ENCODE data around the gene COMMD3. TPM values are rescaled to one million over a fixed set of nuclear protein-coding genes. Genes with fewer than 3 reads are reported as not detected.

The COMMD3 gene
- total and polyA plus RNA-seq, 9 of the 15 experiments (the other 6 are each of a cell fraction or from before 2014, with no cell fraction given), result 50.7 to 217 (median 80.1) TPM

GRCh38 chr10:22364407-22365140, 48.4 kb downstream of the COMMD3 start:
- Histone ChIP-seq H3K4me3 (no peak overlapping the region), H4K20me1 (replicated peaks; ENCODE audit: control insufficient read depth, insufficient read depth, low read length) (no peaks in the 10 kb centered on the region), H3K9ac (ENCODE audit: insufficient read depth in 1 of 2, low read depth in 2 of 2, low read length in 2 of 2) (no peak overlapping the region), H3K9me1 (ENCODE audit: control insufficient read depth, insufficient read depth, low read length) (no peaks in the 10 kb centered on the region), H3K36me3 (ENCODE audit: control insufficient read depth, insufficient read depth, low read length) (no peaks in the 10 kb centered on the region), H3K79me2 (ENCODE audit: control insufficient read depth, insufficient read depth, low read length) (no peaks in the 10 kb centered on the region), H3K27me3 (ENCODE audit: control insufficient read depth in 2 of 2, insufficient read depth in 2 of 2, low read length in 2 of 2) (no peaks in the 10 kb centered on the region), H3K4me2 (ENCODE audit: insufficient read depth, low read length) (no peak overlapping the region), H3K4me1 (replicated peaks in 1 of 2; ENCODE audit: control insufficient read depth in 2 of 2, insufficient read depth in 2 of 2, low read length in 2 of 2) (peaks cover 0 to 11% of the 10 kb centered on the region in 2 experiments; a peak in 2 of 5 replicates), H3K9me3 (replicated peaks; ENCODE audit: control insufficient read depth, insufficient read depth, low read depth, low read length) (no peaks in the 10 kb centered on the region), H2AFZ (ENCODE audit: low read depth, low read length) (no peak overlapping the region), H3K27ac (ENCODE audit: extremely low read depth, low read depth, low read length) (no peak overlapping the region)
- intact Hi-C loops (cut with micrococcal nuclease), result no loop called here
- in situ Hi-C loops (cut with MboI), result no loop called here
- DNase-seq (ENCODE audit: extremely low read depth in 1 of 4, low spot score in 3 of 4) (no peak), ATAC-seq (no peak), FAIRE-seq (no peak)
- TF ChIP-seq AFF1 (IDR thresholded peaks at IDR 0.05; ENCODE audit: low read depth in 1 of 2, partially characterized antibody in 2 of 2), result no peak
- no peak for TF ChIP-seq ZBTB2 (IDR thresholded peaks at IDR 0.05)
- TF ChIP-seq ZNF316 (IDR thresholded peaks at IDR 0.05), result peak; percentile 64
- TF ChIP-seq ZKSCAN1 (IDR thresholded peaks at IDR 0.05; ENCODE audit: low read depth, low read length), result no peak
- TF ChIP-seq MAX (CRISPR knock-in tag; IDR thresholded peaks at IDR 0.05), result no peak
- TF ChIP-seq C11orf30 (IDR thresholded peaks at IDR 0.05; ENCODE audit: low read depth), result peak; percentile 61
- no peak for TF ChIP-seq WHSC1 (IDR thresholded peaks at IDR 0.05; ENCODE audit: low read length)
- TF ChIP-seq SMARCA4 (IDR thresholded peaks at IDR 0.05), result no peak
- peak; percentile 37 for TF ChIP-seq MAFG (tag; conservative IDR thresholded peaks at IDR 0.05)
- TF ChIP-seq IRF1 (CRISPR knock-in tag; IDR thresholded peaks at IDR 0.05; ENCODE audit: borderline replicate concordance), result no peak
- TF ChIP-seq BCL6 (CRISPR knock-in tag; IDR thresholded peaks at IDR 0.05), result no peak
- TF ChIP-seq ZBTB8A (IDR thresholded peaks at IDR 0.05; ENCODE audit: partially characterized antibody), result no peak
- no peak for TF ChIP-seq ATF2 (CRISPR knock-in tag; IDR thresholded peaks at IDR 0.05)
- no peak for TF ChIP-seq ZNF699 (CRISPR knock-in tag; IDR thresholded peaks at IDR 0.05; ENCODE audit: insufficient replicate concordance)
- WGBS (ENCODE audit: insufficient coverage, low coverage, missing lambda C conversion rate), result 78% methylated on average over 5 of the region's 5 CpGs
- CTCF ChIA-PET (ENCODE audit: low intra/inter-chr PET ratio), result no interaction called here
- BruUV-seq (replicated peaks), result no TSS peak
- POLR2A ChIA-PET, result interaction anchor here (0.7 to 0.8 kb wide), 2 partner anchors 11 to 134 kb away, joined by 3 read pairs; no protein-coding TSS in a partner anchor

Data from K562 (cell line).